ENCODE data around the gene BRSK1. TPM values are rescaled to one million over a fixed set of nuclear protein-coding genes. Genes with fewer than 3 reads are reported as not detected.

Gene BRSK1
- total and polyA plus RNA-seq, 2 of the 8 experiments (the other 6 are each of a cell fraction or from before 2014, with no cell fraction given) = 27.6 to 32.7 TPM

DNA sequence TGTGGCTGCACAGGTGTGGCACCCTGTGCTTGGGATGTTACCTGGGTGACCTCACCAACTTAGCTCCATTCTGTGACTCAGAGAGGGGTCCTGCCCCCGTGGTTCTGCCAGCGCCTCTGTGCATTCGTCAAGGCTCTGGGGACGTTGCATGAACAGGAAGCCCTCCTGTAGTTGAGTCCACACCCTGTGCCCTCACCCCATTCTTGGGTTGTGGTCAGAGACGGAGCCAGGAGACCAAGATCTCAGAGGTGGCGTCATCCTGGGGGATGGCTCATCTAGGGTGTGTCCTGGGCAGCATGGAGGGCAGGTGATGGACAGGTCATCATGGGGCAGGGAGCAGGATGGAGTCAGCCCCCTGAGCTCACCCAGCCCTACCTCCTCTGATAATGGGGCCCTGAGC is 68.2 kb downstream of the BRSK1 start:
- peak overlapping the region; percentile 61; the same call in 1 of the 2 replicates for H2BK15ac ChIP-seq (ENCODE audit: low read length)
- 88% methylated on average over 5 of the region's 6 CpGs; no CpG with 5 or more reads in 1 of the 2 experiments for WGBS, 2 experiments (ENCODE audit: extremely low coverage in 1 of 2, insufficient coverage in 1 of 2, insufficient read length in 1 of 2, insufficient replicate concordance in 2 of 2, low coverage in 1 of 2, low lambda C conversion rate in 2 of 2, missing lambda C conversion rate in 1 of 2)
- 0 out of 2 replicates have a peak overlapping the region, but pooled peaks have one; percentile 15 for H2AK5ac ChIP-seq (ENCODE audit: low read depth, low read length)
- DNase-seq (ENCODE audit: low read depth in 1 of 2, low spot score in 2 of 2) (no peak), FAIRE-seq (no peak)
- H4K5ac ChIP-seq (ENCODE audit: insufficient read length, low read depth, low read length) = no peak overlapping the region
- peaks cover 0 to 10% of the 10 kb centered on the region in 2 experiments for H4K20me1 ChIP-seq (replicated peaks in 1 of 2; ENCODE audit: control insufficient read depth in 1 of 2, insufficient read depth in 2 of 2, low read length in 2 of 2)
- H4K91ac ChIP-seq (replicated peaks; ENCODE audit: insufficient read length, low read length) = peak overlapping the region; percentile 46
- H2BK5ac ChIP-seq (ENCODE audit: low read depth, low read length) = no peak overlapping the region
- no peak overlapping the region for H3K4ac ChIP-seq (replicated peaks; ENCODE audit: insufficient read length, low read depth, low read length)
- H3K36me3 ChIP-seq (ENCODE audit: control insufficient read depth in 2 of 4, insufficient read depth in 4 of 4, low read length in 3 of 4) = peaks cover 0 to 18% (median 1%) of the 10 kb centered on the region in 4 experiments; a peak in 2 of 8 replicates
- H3K4me2 ChIP-seq (ENCODE audit: insufficient read depth in 1 of 2, low read depth in 2 of 2, low read length in 2 of 2) = no peak overlapping the region
- H4K8ac ChIP-seq (ENCODE audit: extremely low read depth, insufficient read depth, low read length) = peak overlapping the region; percentile 80
- no peak overlapping the region for H2BK120ac ChIP-seq (replicated peaks; ENCODE audit: low read depth, low read length)
- H3K27me3 ChIP-seq (replicated peaks in 1 of 4; ENCODE audit: control insufficient read depth in 3 of 4, extremely low read depth in 1 of 4, insufficient read depth in 3 of 4, low read length in 3 of 4) = peaks cover 17 to 47% (median 39%) of the 10 kb centered on the region in 4 experiments
- H3K79me1 ChIP-seq (ENCODE audit: low read depth, low read length) = no peaks in the 10 kb centered on the region
- no peak overlapping the region for H3K23ac ChIP-seq (ENCODE audit: insufficient read length)
- 0 out of 2 replicates have a peak overlapping the region, but pooled peaks have one; percentile 90 for H2BK20ac ChIP-seq (ENCODE audit: low read length)
- H3K9ac ChIP-seq (replicated peaks in 1 of 4; ENCODE audit: extremely low read depth in 1 of 4, low read depth in 3 of 4, low read length in 3 of 4) = no peak overlapping the region
- H3K23me2 ChIP-seq (ENCODE audit: low read depth, low read length) = peaks cover 12% of the 10 kb centered on the region; the same call in 1 of the 2 replicates
- ChIA-PET POLR2A (ENCODE audit: partially characterized antibody) (interaction anchor here (1.0 to 7.9 kb wide), 8 partner anchors 9 to 55 kb away, joined by 3 to 58 read pairs (median 6); partner anchors contain the start of genes GARIN5B, IL11 and KMT5C), CTCF (ENCODE audit: partially characterized antibody) (interaction anchor here (0.9 to 1.6 kb wide), 7 partner anchors 8 to 66 kb away, joined by 3 to 7 read pairs (median 3); partner anchors contain the start of gene KMT5C)
- H3K56ac ChIP-seq (replicated peaks; ENCODE audit: insufficient read length, low read depth, low read length) = no peak overlapping the region
- no peaks in the 10 kb centered on the region for H3K9me3 ChIP-seq (ENCODE audit: insufficient read depth in 2 of 2, low read depth in 1 of 2, low read length in 1 of 2)
- peak overlapping the region; percentile 29 for H3K14ac ChIP-seq (ENCODE audit: insufficient read length)
- peak overlapping the region; percentile 68; the same call in 1 of the 2 replicates for H2BK12ac ChIP-seq (ENCODE audit: low read depth, low read length)
- no peak overlapping the region for H3K4me3 ChIP-seq (ENCODE audit: extremely low read depth in 1 of 4, insufficient read depth in 2 of 4, low read depth in 3 of 4, low read length in 4 of 4)
- H3K4me1 ChIP-seq (replicated peaks in 1 of 4; ENCODE audit: control insufficient read depth in 3 of 4, insufficient read depth in 4 of 4, low read length in 3 of 4) = peaks cover 11 to 44% (median 26%) of the 10 kb centered on the region in 4 experiments
- no peaks in the 10 kb centered on the region for H3K79me2 ChIP-seq (ENCODE audit: control insufficient read depth in 1 of 2, insufficient read depth in 2 of 2, low read length in 2 of 2)
- peak overlapping the region; percentile 38 for H3K18ac ChIP-seq (ENCODE audit: extremely low read depth, low read length)
- no peak overlapping the region for H3K27ac ChIP-seq (ENCODE audit: low read depth, low read length)
- H2AFZ ChIP-seq (ENCODE audit: low read length) = no peak overlapping the region
- TF ChIP-seq MAFK (IDR thresholded peaks at IDR 0.05; ENCODE audit: low read depth, low read length) = no peak
- no peak for TF ChIP-seq SP1 (IDR thresholded peaks at IDR 0.05; ENCODE audit: low read depth, low read length)
- TF ChIP-seq TEAD4 (IDR thresholded peaks at IDR 0.05; ENCODE audit: low read depth, low read length) = no peak
- TF ChIP-seq RFX5 (IDR thresholded peaks at IDR 0.05; ENCODE audit: borderline replicate concordance, low read depth, low read length) = no peak
- TF ChIP-seq ASH2L (IDR thresholded peaks at IDR 0.05; ENCODE audit: low read length) = no peak
